ENCODE data around the gene TEX35.
"Not testable (repeated sequence)": the region's sequence is repeated elsewhere in the genome, so short reads cannot be mapped to it uniquely, and the experiment has no call there.

TEX35 gene

DNA sequence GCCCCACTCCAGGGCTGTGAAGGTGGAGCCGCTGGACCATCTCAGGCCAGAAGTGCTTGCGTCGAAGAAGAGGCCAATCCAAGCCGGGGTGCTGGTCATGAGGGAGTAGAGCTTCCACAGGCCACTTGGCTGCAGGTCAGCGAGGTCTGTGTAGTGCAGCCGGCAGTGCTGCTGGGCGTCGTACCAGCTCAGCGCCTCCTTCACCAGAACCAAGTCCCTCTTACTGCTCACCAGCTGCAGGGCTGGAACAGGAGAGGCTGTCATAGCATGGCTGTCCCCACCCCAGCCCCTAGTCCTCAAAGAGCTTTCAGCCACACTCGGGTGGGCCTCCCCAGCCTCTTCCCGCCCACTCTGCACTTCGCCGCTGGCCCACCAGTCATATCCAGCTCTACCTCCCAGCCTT is 18.3 kb upstream of the TEX35 start:
- DNase-seq (ENCODE audit: low spot score), result no peak

DNA sequence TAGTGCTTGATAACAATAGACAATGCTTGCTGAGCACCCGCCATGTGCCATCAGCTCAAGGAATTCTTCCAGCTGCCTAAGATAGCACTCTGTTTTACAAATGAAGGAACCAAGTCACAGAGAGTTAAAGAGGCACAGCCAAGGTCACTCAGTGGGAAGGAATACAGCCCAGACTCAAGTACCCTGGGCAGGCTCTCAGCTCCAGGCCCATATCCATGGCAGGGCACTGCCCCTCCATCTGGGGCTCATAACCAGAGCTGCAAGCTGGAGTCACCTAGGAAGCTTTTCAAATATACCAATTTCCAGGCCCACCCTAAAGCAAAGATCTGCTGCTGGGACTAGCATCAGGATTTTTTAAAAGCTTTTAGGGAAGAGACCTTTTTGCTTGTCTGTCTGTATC is 17.8 kb upstream of the TEX35 start:
- no peak for DNase-seq (ENCODE audit: low spot score)

DNA sequence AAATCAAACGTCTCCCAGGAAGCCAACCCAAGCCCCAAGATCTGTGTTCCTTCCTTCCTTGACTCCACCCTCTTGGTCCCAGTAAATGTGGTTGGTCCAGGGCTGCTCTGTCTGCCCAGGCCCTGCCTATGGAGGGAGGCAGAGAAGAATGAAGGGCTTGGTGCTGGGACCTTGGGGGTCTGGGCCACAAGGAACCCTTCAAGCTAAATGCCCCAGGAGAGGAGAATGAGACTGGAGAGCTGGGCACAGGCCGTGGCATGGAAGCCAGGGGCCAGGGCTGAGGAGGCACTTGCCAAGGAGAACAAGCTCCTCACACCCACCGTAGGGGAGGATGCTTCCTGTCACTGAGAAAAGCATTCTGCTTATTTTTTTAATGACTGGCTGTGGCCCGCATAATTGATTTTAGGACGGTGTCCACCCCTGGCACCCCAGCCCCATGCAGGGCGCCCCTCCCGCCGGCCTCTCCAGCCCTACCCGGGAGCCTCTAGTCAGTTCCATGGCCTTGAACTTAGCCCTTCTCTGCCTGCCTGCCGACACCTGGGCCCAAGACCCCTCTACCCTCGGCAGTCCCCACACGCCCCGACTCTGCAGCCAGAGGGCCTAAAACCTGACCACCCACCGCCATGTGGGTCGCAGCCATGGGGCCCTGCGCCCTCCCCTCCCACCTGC is 17.0 kb upstream of the TEX35 start:
- DNase-seq (ENCODE audit: low spot score), result no peak

DNA sequence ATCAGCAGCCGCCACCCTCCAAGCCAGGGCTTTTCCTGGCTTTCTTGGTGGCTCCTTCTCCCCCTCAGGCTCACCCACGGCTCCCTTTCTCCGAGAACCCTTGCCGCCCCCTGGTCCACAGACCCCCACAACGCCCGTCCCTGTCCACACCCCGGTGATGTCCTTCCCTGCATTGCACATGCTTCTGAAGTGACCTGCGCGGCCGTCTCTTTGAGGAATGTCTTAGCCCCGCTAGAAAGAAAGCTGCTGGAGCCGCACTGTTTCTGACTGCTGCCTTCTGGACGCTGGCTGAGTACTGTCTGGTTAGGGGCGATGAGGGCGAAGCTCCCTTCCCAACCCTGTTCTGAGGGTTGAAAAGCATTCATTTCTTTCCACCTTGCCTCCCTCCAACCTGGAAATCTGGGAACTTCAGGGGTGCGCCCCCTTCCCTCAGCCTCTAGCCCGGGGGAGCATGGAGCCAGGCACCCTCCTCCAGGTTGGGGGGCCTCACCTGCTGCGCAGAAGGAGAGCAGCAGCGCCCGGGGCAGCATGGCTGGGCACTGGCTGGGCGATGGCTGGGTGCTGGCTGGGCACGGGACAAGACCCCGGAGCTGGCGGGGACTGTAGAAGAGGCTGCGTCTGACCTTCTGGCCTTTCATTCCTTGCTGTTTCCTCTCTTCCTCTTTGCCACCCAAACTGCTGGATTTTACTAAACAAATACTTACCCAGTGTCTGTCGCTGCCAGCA is 16.3 kb upstream of the TEX35 start, which contains the start of gene CLEC20A:
CLEC20A (minus strand) TSS at position 555 of the 726 bp plus-strand sequence; CDS start at position 530, 25 bp downstream.
- no peak for DNase-seq (ENCODE audit: low spot score)

DNA sequence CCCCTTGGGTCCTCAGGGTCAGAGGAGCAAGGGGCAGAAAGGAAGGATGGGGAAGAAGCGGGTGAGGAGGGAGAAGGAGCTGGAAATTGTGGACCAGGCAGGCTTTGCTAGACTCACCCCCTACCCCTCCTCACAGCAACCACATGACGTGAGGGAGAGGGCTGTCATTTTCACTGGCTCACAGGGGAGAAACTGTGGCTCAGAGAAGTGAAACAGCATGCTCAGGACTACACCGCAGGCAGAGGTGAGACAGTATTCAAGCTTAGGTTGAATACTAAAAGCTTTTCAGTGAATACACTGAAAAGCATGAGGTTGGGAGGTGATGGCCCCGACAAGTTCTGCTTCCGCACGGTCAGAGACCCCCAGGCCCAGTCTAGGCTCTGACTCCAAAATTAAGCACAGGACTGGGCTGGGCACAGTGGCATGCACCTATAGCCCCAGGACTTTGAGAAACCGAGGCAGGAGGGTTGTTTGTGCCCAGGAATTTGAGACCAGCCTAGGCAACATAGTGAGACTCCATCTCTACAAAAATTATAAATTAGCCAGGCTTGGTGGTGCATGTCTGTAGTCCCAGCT is 14.9 kb upstream of the TEX35 start:
- DNase-seq (ENCODE audit: low spot score), result no peak

DNA sequence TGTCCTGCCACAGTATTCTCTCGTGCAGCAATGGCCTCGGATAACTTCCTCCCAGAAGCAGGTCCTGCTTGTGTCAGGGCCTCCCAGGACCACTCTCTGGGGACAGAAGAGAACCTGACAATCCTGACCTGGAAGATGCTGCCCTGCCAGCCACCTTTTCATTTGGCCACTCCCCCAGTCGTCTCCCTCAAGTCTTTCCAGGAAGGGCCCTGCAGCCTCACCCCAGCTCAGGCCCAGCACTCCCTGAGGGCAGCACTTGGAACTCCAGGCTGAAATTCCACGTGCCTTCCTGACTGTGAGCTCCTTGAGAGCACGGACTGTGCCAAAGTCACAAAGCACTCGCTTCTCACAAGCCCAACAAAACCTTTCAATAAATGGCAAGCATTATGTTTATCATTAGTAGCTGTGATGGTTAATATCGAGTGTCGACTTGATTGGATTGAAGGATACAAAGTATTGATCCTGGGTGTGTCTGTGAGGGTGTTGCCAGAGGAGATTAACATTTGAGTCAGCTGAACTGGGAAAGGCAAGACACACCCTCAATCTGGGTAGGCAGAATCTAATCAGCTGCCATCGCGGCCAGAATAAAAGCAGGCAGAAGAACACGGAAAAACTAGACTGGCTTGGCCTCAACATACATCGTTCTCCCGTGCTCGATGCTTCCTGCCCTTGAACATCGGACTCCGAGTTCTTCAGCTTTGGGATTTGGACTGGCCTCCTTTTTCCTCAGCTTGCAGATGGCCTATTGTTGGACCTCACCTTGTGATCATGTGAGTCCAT is 13.8 kb upstream of the TEX35 start:
- no peak for DNase-seq (ENCODE audit: low spot score)

DNA sequence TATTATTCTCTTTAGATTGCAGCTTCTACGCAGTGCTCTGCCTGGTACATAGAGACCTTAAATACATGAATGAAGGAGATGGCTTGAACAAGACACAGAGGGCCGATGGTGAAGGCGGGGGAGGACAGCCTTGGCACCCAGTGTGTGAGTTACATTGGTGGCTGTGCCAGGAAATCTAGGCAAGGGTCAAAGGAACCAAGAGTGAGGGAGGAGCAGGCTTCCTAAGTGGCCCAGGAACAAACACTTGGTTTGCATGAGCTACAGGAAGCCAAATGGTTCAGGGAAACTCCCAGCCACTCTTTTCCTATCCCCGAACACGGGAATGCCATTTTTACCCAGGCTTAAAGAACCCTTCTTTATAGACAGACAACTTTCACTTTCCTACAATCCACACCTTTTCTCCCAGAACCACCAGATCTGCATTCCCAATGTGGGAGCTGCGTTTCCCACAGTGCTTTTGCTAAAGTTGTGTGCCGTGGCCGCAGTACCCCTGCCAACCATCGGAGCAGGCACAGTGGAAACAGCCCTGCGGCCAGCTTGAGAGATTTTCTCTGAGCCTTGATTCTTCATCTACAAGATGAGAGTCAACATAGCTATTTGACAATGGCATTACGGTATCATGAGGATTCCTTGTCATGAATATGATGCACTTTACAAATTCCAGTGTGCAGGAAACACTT is 12.7 kb upstream of the TEX35 start:
- DNase-seq (ENCODE audit: low spot score), result no peak

DNA sequence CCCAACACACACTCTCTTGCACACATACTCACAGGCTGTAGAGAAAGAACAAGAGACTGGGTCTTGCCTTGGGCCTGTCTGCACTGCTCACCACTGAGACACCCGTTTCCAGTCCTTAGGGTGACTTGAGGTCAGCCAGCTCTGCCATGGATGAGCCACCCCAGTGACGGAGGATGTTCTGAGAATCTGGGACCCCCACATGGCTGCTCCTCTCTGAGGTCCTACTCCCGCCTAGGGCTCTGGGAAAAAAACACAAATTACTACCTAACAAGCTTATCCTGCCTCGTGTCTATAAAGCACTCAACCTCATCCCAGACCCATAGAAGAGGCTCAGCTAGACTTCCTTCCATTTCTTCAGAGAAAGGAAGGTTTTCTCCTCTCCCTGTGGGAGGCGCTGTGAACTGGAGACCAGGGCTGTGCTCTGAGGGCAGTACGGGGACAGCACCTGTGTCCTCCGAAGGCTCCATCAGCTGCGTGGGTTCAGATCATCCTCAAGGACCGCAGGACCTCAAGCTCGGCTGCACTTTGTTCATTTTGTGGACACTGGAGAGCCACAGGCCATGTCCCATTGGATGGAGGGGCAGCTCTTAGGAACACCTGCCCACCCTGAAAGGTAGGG is 11.9 kb upstream of the TEX35 start:
- DNase-seq (ENCODE audit: low spot score), result no peak

DNA sequence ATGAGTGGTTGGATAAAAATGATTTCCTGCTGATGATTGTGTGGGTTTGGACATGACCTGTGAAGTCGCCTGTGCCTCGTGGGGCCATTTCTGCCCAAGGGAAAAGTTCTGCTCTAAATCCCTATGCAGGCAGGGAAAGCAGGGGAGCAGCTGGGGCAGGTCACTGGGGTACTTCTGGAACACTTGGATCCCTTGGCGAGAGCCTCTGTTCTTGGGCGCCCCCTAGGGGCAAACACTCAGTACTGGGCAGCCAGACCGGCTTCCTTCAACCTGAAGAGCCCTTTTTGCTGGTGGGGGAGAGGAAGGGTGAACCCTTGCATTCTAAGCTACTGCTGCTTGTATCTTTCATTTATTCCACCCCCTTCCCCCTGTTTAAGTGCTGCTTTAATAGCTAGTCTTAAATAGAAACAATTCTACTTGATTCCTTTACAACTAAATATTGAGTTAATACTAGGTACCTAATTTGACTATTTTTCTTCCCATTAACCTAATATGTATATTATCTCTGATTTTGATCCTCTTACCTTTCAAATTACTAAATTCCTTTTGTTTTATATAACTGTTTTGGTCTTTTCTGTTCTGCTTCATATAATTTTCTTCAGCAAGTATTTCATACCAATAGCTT is 11.1 kb upstream of the TEX35 start:
- peak; percentile 51 for DNase-seq (ENCODE audit: low spot score)

DNA sequence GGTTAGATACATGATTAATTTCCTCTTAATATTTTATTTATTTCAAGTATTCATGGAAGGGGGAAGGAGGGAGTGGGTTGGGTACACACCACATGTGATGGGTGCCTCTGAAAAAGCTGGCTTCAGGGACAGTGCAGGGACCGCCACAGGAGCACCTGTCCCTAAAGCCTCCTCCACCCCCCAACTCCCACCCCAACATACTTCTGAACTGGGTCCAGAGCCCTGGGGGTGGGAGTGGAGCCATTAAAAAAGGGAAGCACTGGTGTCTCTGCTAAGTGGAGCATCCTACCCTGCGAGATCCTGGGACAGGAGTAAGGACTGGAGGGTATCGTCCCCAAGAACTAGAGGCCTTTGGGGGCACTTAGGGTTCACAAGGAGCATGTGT is 10.6 kb upstream of the TEX35 start:
- no peak for DNase-seq (ENCODE audit: low spot score)

DNA sequence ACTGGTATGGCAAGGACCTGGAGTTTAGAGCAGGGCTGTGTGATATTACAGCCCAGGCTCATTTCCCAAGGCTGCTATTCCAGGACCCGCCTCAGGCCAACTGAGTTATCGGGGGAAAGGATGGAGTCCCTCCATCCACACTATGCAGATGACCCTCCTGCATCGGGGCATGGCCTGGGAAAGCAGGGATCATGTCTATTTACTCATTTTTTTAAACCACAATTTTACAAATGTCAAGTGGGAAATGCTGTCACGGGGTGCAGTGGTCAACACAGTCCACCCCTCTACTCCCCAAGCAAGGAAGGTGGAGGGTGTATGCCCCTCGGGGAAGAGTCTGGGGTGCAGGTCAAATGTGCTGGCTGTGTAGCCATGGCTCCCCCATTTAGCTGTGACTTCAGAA is 10.1 kb upstream of the TEX35 start:
- DNase-seq (ENCODE audit: low spot score), result no peak

DNA sequence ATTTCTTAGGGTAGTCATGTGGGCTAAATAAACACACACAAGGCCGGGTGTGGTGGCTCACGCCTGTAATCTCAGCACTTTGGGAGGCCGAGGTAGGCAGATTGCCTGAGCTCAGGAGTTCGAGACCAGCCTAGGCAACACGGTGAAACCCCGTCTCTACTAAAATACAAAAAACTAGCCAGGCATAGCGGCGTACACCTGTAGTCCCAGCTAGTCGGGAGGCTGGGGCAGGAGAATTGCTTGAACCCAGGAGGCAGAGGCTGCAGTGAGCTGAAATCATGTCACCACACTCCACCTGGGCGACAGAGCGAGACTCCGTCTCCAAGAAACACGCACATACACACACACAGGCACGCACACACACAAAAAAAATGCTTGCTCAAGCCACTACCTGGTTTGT is 9.6 kb upstream of the TEX35 start:
- not testable (repeated sequence) for DNase-seq (ENCODE audit: low spot score)

DNA sequence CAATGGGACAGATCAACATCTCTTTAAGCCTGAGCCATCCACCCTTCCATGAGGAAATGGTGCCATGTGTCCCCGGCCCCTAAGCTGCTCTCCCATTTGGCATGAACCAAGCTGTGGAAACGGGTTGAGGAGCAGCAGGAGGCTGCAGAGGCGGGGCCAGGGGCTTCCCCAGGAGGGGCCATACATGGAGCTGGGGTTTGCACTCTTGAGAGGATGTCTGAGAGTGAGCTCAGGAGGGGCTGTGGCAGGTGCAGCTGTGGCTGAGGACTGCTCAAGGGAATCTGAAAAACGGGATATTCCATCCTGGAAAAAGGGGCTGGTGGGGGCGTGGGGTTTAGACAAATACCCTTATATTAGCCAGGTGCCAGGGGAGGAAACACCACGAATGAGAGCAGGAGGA is 9.1 kb upstream of the TEX35 start:
- no peak for DNase-seq (ENCODE audit: low spot score)

DNA sequence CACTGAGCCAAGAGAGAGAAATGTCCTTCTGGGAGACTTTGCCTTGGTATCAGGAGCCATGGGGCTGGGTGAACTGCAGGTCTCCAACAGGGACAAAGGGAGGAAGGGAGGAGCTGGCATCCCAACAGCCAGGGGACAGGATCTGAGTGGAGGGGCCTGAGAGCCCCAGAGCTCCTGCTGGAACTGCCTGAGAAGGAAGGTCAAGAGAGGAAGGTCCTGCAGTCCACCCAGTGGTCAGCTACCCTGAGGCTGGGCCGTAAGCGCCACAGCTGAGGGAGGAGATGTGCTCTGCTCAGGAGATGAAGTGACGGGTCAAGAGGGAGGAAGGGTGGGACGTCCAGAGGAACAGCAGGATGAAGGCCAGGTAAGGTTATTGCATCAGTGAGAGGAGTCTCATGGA is 8.6 kb upstream of the TEX35 start:
- DNase-seq (ENCODE audit: low spot score), result no peak

DNA sequence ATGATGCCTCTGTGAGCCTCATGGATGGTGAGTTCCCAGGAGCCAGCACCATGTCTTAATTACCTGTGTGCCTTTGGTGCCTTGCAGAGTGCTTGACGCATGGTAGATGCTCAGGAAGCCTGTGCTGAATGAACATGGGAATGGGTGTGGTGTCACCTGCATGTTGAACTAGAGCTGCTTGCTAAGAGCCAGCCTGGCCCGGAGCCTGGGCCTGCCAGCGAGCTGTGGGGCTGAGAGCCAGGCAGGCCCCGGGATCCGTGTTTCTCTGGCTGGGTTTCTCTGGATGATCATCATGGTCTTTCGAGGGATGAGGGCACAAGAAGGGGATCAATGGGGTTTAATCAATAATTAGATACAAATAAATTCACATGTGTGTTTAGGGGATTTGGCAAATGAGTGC is 6.7 kb upstream of the TEX35 start:
- no peak for DNase-seq (ENCODE audit: low spot score)

DNA sequence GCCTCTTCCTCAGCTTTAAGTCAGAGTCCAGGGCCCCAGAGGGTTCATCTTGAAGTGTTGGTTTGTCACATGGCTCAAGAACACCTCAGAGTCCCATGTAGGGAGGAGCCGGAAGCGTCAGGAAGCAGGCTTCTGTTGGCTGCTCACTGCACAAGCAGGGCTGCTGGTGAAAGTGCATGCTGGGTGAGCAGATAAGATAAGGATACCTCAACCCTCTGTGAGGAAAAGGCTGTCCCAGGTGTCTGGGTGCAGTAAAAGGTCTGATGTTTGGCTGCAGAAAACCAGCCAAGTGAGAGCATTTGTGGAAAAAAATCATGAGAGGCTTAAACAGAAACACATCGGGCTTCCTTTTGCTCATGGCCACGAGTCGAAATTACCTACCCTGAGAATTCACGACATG is 6.2 kb upstream of the TEX35 start:
- DNase-seq (ENCODE audit: low spot score), result no peak

DNA sequence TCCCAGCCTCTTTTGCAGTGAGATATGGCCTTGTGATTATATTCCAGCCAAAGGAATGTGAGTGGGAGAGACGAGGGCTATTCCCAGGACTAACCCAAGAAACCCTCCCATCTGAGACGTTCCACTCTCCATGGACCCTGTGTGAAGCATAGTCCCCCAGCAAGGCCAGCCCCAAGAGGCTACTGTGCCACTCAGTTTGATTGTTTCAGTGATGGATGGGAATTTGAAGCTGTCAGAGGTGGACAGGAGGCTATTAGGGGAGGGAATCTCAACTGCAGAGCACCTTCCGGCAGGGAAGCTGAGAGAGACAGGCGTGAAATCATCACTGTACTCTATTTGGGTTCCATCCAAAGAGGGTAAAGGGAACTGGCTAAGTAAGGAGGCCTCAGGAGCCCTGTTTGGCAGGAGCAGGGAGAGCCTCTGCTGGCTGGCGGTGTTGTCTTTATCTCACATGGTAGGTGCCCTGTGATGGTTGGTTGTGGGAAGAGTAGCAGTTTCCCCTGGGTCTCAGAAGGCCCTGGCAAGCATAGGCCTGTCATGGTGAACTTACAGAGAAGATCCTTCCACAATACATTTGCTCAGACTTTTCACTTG is 3.4 kb upstream of the TEX35 start:
- DNase-seq (ENCODE audit: low spot score), result no peak

DNA sequence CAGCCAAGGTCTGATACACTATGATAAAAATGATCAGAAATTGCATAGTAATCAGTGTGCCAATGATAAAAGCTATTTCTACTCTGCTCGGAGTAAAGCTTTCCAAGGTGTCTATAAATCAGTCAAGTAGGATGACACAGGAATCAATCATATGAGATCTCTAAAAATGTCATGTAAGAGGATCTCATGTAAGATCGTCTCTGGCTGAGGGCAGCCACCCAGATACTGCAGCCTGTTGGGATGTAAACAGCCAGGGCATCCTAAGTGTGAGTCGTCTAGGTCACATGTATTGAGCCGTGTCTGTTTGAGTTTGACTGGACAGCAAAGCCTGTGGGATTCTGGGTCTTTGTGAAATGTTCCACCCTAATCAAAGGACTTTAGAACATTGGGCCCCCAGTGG is 2.8 kb upstream of the TEX35 start:
- DNase-seq (ENCODE audit: low spot score), result no peak

DNA sequence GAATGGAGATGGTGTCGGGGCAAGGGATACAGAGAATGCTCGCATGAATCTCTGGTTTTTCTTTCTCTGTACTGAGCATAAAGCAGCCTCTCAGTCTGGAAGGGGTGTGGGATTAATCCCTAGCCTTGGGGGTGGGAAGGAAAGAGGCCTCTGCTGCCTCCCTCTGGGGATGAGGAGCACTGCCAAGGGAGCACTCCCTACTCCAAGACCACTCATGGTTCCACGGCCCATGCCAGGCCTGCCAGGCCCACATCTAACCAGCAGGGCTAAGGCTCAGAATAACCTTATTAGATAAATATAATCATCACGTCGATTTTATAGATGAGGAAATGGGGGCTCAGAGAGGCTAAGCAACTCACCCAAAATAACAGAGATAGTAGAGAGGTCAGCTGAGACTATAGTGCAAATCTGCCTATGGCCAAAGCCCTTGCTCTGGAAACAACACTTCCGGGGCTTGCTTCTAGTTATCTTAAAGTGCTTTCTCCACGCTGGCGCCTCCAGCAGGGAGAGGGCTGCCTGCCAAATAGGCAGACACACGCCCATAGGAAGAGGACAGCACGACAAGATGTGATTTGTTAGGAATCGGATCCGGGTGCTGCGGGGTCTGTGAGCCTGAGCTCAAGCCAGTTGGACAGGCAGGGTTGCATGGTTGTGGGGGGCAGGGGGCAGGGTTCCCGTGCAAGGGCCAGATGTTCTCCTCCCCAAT is 522 bp downstream of the TEX35 start:
- no peak for DNase-seq (ENCODE audit: low spot score)

DNA sequence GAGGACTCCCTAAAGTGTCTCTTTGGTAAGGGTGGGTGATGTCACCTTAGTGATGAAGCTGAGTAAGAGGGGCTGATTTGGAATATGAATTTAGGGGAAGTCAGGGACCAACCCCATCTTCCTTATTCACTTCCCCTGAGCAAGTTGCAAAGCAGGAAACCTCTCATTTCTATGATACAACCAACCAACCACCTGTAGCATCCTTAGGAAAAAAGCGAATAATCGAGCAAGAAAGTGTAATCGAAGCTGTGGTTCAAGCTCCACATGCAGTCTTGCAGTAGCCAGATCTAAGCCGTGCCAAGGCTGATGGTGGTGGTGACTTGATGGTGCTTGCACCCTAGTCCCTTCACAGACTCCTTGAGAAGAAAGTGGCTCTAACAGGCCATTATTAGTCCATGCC is 3.2 kb downstream of the TEX35 start:
- no peak for DNase-seq (ENCODE audit: low spot score)
